ENCODE measurements around the gene ITGA4. TPM values are rescaled to one million over a fixed set of nuclear protein-coding genes. Genes with fewer than 3 reads are reported as not detected.

ITGA4 gene
- total and polyA plus RNA-seq, 2 donors (not counting 3 experiments of a cell fraction or from before 2014, with no cell fraction given), result 1.5 to 2.8 TPM

DNA sequence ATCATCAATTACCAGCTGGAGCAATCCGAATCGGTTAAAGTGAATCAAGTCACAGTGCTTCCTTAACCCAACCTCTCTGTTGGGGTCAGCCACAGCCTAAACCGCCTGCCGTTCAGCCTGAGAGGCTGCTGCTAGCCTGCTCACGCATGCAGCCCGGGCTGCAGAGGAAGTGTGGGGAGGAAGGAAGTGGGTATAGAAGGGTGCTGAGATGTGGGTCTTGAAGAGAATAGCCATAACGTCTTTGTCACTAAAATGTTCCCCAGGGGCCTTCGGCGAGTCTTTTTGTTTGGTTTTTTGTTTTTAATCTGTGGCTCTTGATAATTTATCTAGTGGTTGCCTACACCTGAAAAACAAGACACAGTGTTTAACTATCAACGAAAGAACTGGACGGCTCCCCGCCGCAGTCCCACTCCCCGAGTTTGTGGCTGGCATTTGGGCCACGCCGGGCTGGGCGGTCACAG, 496 bp upstream of the ITGA4 start:
- Histone ChIP-seq H4K20me1 (replicated peaks; ENCODE audit: control insufficient read depth, extremely low read depth, insufficient read depth, low read length) (no peaks in the 10 kb centered on the region), H3K79me2 (ENCODE audit: control insufficient read depth, insufficient read depth, low read length) (no peaks in the 10 kb centered on the region), H3K4me2 (ENCODE audit: insufficient read depth, low read length) (peak overlapping the region; percentile 15), H3K4me3 (replicated peaks in 1 of 3; ENCODE audit: insufficient read depth in 1 of 3, low read depth in 1 of 3, low read length in 3 of 3) (peak overlapping the region; percentile 2 to 43 (median 41)), H3K9ac (replicated peaks; ENCODE audit: extremely low read depth, insufficient read depth, low read length) (no peak overlapping the region), H3K27ac (ENCODE audit: insufficient read depth, low read depth, low read length) (no peak overlapping the region), H3K9me1 (replicated peaks; ENCODE audit: control insufficient read depth, extremely low read depth, insufficient read depth, low read length) (no peaks in the 10 kb centered on the region), H3K9me3 (replicated peaks; ENCODE audit: control insufficient read depth, insufficient read depth, low read length) (no peaks in the 10 kb centered on the region), H3K27me3 (ENCODE audit: control insufficient read depth in 2 of 2, insufficient read depth in 2 of 2, low read length in 2 of 2) (peaks cover 15 to 53% of the 10 kb centered on the region in 2 experiments), H3K4me1 (ENCODE audit: control insufficient read depth, extremely low read depth, insufficient read depth, low read length) (peaks cover 7% of the 10 kb centered on the region), H2AFZ (ENCODE audit: low read depth, low read length) (peak overlapping the region; percentile 91), H3K36me3 (ENCODE audit: control insufficient read depth in 2 of 2, extremely low read depth in 1 of 2, insufficient read depth in 2 of 2, low read length in 2 of 2) (no peaks in the 10 kb centered on the region)
- no TSS peak for BruUV-seq (replicated peaks)
- no peak for TF ChIP-seq EZH2 (IDR thresholded peaks at IDR 0.05; ENCODE audit: borderline replicate concordance, low read depth, low read length, severe bottlenecking)
- TF ChIP-seq, protein P1, sequence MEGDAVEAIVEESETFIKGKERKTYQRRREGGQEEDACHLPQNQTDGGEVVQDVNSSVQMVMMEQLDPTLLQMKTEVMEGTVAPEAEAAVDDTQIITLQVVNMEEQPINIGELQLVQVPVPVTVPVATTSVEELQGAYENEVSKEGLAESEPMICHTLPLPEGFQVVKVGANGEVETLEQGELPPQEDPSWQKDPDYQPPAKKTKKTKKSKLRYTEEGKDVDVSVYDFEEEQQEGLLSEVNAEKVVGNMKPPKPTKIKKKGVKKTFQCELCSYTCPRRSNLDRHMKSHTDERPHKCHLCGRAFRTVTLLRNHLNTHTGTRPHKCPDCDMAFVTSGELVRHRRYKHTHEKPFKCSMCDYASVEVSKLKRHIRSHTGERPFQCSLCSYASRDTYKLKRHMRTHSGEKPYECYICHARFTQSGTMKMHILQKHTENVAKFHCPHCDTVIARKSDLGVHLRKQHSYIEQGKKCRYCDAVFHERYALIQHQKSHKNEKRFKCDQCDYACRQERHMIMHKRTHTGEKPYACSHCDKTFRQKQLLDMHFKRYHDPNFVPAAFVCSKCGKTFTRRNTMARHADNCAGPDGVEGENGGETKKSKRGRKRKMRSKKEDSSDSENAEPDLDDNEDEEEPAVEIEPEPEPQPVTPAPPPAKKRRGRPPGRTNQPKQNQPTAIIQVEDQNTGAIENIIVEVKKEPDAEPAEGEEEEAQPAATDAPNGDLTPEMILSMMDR (IDR thresholded peaks at IDR 0.05; ENCODE audit: extremely low read depth in 1 of 2, insufficient read depth in 1 of 2, low read depth in 1 of 2, low read length in 2 of 2), result no peak
- TF ChIP-seq POLR2A (IDR thresholded peaks at IDR 0.05; ENCODE audit: low read depth, low read length), result no peak
- no peak for TF ChIP-seq MYC (IDR thresholded peaks at IDR 0.05; ENCODE audit: low read depth, low read length)
- CTCF ChIA-PET, result interaction anchor here (1.3 to 2.4 kb wide), 4 partner anchors 259 to 1333 kb away, joined by 4 to 14 read pairs (median 6); no protein-coding TSS in a partner anchor
- dilution Hi-C loops (cut with MboI; ENCODE audit: extremely low pct_ligation_motif_present, low sequenced_read_pairs) (no loop called here), intact Hi-C loops (cut with micrococcal nuclease) (loop anchor here (1.0 to 5.0 kb wide), 4 partner anchors 352 to 1332 kb away; no protein-coding TSS in a partner anchor)
- no peak for DNase-seq (ENCODE audit: low read depth, low spot score)
- peak; percentile 47 for FAIRE-seq
- POLR2A ChIA-PET, result no interaction called here

DNA sequence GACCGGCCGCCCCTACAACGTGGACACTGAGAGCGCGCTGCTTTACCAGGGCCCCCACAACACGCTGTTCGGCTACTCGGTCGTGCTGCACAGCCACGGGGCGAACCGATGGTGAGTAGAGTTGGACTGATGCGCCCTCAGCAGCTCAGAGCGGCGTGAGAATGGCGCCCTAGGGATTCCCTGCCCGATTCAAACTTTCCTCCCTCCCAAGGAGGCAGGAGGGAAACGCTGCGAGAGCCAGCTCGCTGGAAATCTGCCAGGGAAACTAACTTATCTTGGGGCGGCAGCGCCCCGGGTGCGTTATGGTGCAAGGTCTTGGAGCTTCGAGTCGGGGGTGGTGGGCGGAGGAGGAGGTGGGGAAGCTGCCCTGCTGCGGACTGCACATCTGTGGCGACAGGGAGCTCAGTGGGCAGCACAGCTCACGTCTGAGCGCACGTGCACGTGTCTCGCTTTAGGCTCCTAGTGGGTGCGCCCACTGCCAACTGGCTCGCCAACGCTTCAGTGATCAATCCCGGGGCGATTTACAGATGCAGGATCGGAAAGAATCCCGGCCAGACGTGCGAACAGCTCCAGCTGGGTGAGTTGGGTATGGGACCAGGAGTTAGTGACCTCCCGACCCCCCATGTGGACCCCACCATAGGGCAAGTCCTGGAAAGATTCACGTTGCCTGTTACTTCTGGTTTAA, 697 bp downstream of the ITGA4 start:
- intact Hi-C loops (cut with micrococcal nuclease) (loop anchor here (1.0 to 5.0 kb wide), 4 partner anchors 354 to 1334 kb away; no protein-coding TSS in a partner anchor), dilution Hi-C loops (cut with MboI; ENCODE audit: extremely low pct_ligation_motif_present, low sequenced_read_pairs) (no loop called here)
- POLR2A ChIA-PET, result no interaction called here
- Histone ChIP-seq H2AFZ (ENCODE audit: low read depth, low read length) (peak overlapping the region; percentile 91), H4K20me1 (replicated peaks; ENCODE audit: control insufficient read depth, extremely low read depth, insufficient read depth, low read length) (no peaks in the 10 kb centered on the region), H3K9me1 (replicated peaks; ENCODE audit: control insufficient read depth, extremely low read depth, insufficient read depth, low read length) (no peaks in the 10 kb centered on the region), H3K36me3 (ENCODE audit: control insufficient read depth in 2 of 2, extremely low read depth in 1 of 2, insufficient read depth in 2 of 2, low read length in 2 of 2) (no peaks in the 10 kb centered on the region), H3K4me2 (ENCODE audit: insufficient read depth, low read length) (peak overlapping the region; percentile 15), H3K9ac (replicated peaks; ENCODE audit: extremely low read depth, insufficient read depth, low read length) (no peak overlapping the region), H3K79me2 (ENCODE audit: control insufficient read depth, insufficient read depth, low read length) (no peaks in the 10 kb centered on the region), H3K27ac (ENCODE audit: insufficient read depth, low read depth, low read length) (no peak overlapping the region), H3K4me1 (ENCODE audit: control insufficient read depth, extremely low read depth, insufficient read depth, low read length) (peaks cover 7% of the 10 kb centered on the region), H3K27me3 (ENCODE audit: control insufficient read depth in 2 of 2, insufficient read depth in 2 of 2, low read length in 2 of 2) (peaks cover 15 to 53% of the 10 kb centered on the region in 2 experiments), H3K9me3 (replicated peaks; ENCODE audit: control insufficient read depth, insufficient read depth, low read length) (no peaks in the 10 kb centered on the region), H3K4me3 (replicated peaks in 1 of 3; ENCODE audit: insufficient read depth in 1 of 3, low read depth in 1 of 3, low read length in 3 of 3) (peak overlapping the region in 2 of 3 experiments; percentile 9 to 43)
- CTCF ChIA-PET, result interaction anchor here (0.6 to 2.4 kb wide), 8 partner anchors 9 to 1334 kb away, joined by 3 to 23 read pairs (median 4); no protein-coding TSS in a partner anchor
- no peak for TF ChIP-seq GATA2 (IDR thresholded peaks at IDR 0.05; ENCODE audit: insufficient read depth, insufficient read length, low read depth, low read length)
- TF ChIP-seq, protein P1 (IDR thresholded peaks at IDR 0.05; ENCODE audit: extremely low read depth in 1 of 2, insufficient read depth in 1 of 2, low read depth in 1 of 2, low read length in 2 of 2), result no peak
- TF ChIP-seq MYC (IDR thresholded peaks at IDR 0.05; ENCODE audit: low read depth, low read length), result no peak
- TF ChIP-seq POLR2AphosphoS5 (IDR thresholded peaks at IDR 0.05; ENCODE audit: insufficient read depth, low read depth, low read length), result no peak
- no peak for TF ChIP-seq POLR2A (IDR thresholded peaks at IDR 0.05; ENCODE audit: low read depth, low read length)
- TF ChIP-seq EZH2 (IDR thresholded peaks at IDR 0.05; ENCODE audit: borderline replicate concordance, low read depth, low read length, severe bottlenecking), result no peak
- no peak for TF ChIP-seq FOS (IDR thresholded peaks at IDR 0.05; ENCODE audit: borderline replicate concordance, insufficient read depth, low read length)
- no peak for TF ChIP-seq JUN (IDR thresholded peaks at IDR 0.05; ENCODE audit: borderline replicate concordance, insufficient read depth, insufficient read length, low read depth)
- TF ChIP-seq, protein P2, sequence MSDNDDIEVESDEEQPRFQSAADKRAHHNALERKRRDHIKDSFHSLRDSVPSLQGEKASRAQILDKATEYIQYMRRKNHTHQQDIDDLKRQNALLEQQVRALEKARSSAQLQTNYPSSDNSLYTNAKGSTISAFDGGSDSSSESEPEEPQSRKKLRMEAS (IDR thresholded peaks at IDR 0.05; ENCODE audit: insufficient read depth, insufficient read length), result no peak
- BruUV-seq (replicated peaks), result no TSS peak
- peak; percentile 12 for DNase-seq (ENCODE audit: low read depth, low spot score)
- FAIRE-seq, result no peak

All from endothelial cell of umbilical vein (primary cell).